NCI-H2227 treated with DMSO at 0.1 percent for 48 hours (cell line): ENCODE results near the gene XG.

ENCODE experiments used
- DNase-seq: peaks from one replicate; lab custom pipeline; 2025; lab: John Stamatoyannopoulos, UW

XG gene

GRCh38 chrX:2819345-2820135 lies 67.7 kb downstream of the XG start:
- DNase-seq = no peak

- DNase-seq = no peak
Observed at GRCh38 chrX:2820136-2820771, 68.4 kb downstream of the XG start.

- DNase-seq = no peak
Observed at GRCh38 chrX:2823795-2824386, 72.1 kb downstream of the XG start.

DNA sequence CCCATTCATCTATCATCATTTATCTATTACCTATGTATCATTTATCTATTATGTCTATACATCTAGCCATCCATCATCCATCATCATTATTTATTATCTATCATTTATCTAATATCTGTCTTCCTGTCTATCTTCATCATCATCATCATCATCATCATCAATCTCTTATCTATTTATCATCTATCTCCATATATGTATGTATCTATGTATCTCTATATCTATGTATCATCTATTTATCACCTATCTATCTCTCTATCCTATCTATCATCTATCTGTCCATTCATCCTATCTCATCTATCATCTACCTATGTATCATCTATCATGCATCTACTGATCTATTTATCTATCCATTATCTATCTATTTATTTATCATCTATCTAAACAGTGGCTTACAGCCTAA lies 73.0 kb downstream of the XG start:
- no peak for DNase-seq

DNA sequence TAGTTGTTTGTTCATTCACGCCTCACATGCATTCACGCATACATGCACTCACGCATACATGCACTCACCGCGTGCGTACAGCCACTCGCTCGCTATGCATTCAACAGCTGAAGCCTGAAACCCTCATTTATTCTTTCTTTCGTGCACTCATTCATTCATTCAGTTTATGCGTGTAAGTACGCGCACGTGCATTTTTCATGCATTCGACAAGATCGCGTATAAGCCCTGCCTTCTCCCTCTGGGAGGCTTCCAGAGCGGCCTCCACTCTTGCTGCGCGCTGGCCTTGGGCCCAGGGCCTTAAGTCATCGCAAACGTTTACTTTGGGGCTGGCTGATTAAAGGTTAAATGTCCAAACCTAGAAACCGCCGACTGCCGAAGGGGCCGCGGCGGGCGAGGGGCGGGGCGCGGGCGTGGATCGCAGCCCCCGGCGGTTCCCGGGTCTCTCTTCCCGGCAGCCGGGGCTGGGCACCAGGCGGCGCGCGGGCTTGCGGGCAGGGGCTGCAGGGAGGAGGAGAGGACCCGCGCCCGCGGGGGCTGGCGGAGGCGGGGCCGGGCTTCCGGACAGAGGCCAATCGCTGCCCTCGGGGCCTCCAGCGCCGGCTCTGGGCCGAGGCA lies 76.6 kb downstream of the XG start, which contains the start of gene GYG2:
GYG2 (plus strand) TSS at position 587 of the 615 bp plus-strand sequence. CDS start 1,259 bp downstream, outside the sequence.
- no peak for DNase-seq

DNA sequence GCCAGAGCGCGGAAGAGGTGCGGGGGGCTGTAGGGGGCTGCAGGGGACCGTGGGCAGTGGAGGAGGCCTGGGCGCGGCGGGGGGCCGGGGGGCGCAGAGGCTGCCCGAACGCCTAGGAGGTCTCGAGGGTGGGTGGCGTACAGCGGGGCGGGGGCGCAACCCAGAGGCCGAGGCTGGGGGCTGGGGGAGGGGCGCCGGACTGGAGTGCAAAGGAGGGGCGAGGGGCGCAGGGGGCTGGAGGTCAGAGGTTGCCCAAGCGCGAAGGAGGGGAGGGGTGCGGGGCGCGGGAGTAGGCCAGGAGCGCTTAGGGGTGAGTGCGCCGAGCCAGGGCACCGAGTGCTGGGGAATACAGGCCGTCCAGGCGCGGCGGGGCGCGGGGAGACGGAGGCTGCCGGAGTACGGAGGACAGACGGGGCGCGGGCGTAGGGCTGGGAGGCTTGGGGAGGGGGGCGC lies 77.1 kb downstream of the XG start:
- DNase-seq = no peak

GRCh38 chrX:2829469-2830246 lies 77.8 kb downstream of the XG start:
- no peak for DNase-seq

GRCh38 chrX:2831471-2832228 lies 79.8 kb downstream of the XG start:
- DNase-seq = no peak

DNA sequence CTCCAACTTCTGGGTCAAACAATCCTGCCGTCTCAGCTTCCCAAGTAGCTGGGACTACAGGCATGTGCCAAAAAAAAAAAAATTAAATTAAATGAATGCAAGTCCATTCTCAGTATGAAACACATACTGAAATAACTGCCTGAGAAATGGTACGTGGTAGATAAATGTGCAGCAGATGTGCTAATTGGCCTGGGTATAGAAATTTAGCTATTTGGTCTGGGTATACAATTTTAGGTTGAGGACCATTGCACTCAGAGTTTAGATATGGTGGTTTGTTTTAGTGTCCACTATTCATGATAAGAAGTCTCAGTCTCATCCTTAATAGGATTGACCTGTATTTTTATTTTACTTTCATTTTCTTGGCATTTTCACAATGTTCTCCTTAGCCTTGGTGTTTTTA lies 86.1 kb downstream of the XG start:
- no peak for DNase-seq

GRCh38 chrX:2840961-2841360 lies 89.1 kb downstream of the XG start:
- no peak for DNase-seq

DNA sequence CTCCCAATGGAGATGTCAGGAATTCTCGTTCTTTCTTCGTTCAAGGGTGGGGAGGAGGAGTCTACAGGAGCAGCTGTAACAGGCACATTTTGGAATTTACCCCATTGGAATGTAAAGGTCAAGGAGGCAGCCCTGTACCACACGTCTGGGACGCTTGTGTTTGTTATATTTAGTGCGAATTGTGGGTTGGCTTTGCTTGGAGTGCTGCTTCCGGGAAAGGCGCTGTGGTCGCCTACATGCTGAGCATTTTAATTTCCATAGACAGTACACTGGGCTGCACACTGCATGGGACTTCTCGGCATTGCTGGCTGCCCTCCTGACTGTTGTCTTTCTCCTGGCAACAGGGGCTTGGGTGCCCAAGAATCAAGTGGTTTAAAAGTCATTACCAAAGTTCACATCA lies 89.7 kb downstream of the XG start:
- no peak for DNase-seq

DNA sequence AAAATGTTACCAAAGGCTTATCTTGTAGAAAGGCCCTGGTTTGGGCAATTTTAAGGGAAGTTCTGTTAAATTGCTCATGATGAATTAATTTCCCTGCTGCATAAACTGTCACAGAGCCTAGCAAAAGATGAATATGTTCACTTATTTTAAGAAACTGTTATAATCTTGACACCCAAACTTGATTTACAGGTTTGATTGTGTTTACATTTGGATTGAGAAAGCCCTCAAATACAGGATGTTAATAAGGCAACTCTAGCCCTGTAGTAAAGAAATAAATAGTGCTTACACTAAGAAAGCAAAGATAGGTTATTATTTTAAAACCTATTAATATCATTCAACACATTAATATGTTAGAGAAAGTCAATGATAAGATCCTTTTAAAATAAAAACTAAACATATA lies 95.2 kb downstream of the XG start:
- DNase-seq = no peak

DNA sequence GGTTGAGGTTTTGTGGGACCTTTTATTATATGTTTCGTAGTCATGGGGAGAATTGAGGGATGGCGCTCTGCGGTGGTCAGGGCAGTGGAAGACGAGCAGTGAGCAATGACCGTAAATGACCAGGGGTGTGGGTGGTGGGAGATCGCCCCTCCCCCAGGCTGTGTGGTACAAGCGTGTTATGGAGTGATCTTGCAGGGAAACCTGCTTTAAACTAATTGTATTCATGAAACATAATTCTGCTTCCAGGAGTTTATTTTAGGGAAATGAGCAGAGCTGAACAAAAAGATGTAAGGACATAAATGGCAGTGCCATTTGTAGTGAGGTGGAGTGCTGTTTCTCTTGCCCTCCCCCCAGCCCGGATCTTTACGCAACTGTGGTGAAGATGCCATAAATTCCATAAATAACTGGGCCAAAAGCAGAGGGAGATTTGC lies 97.0 kb downstream of the XG start:
- DNase-seq = no peak

GRCh38 chrX:2854918-2855317 lies 103.1 kb downstream of the XG start:
- DNase-seq = no peak

GRCh38 chrX:2855761-2856160 lies 103.9 kb downstream of the XG start:
- no peak for DNase-seq

- no peak for DNase-seq
Observed at GRCh38 chrX:2857566-2857965, 105.7 kb downstream of the XG start.

DNA sequence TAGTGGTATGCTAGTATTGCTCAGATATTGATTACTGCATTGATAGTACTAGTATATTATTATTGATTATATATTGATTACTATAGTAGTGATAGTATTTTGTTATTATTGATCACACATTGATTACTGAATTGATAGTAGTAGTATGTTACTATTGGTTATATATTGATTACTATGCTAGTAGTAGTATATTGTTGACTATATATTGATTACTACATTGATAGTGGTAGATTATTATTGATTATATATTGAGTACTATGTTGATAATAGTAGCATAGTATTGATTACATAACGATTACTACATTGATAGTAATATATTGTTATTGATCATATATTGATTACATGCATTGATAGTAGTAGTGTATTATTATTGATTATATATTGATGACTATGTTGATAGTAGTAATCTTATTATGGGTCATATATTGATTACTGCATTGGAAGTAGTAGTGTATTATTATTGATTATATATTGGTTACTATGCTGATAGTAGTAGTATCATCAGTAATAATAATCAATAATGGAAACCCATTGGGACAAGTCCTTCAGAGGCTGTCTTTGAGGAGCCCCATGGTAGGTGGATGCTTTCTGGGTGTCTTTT lies 107.5 kb downstream of the XG start:
- DNase-seq = no peak

- no peak for DNase-seq
Observed at GRCh38 chrX:2862404-2862803, 110.6 kb downstream of the XG start.

DNA sequence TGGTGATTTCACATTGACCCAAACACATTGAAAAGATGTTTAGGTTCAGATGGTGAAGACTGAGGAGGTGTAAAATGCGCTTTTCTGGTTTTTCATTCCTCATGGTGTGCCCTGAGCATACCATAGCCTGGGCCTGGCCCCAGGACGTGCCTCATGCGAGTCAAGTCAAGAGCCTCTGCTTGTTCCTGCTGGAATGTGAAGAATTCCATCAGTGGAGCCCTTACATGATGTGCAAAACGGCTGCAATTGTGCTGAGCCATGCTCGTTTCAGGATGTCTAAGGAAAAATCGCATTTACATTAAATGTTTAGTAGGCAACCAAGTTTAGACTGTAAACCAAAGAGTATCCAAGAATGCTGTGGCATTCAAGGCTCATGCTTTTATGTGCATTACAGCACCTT lies 111.8 kb downstream of the XG start:
- no peak for DNase-seq
